Upper lobe of right lung (tissue), 1 donor: ENCODE measurements around the gene GTF2IRD1. TPM values are rescaled to one million over a fixed set of nuclear protein-coding genes. Genes with fewer than 3 reads are reported as not detected.
A peak's percentile ranks its signal among the peaks of the same experiment; 100 is the strongest.

Source experiments
- ATAC-seq: fragments of 200-7000 bp; cut with Tn5 transposase; one replicate; pipeline ENCODE4 v1.9.1; 2020; ENCODE audit warnings: mild to moderate bottlenecking, moderate library complexity
- DNase-seq: peaks from one replicate; pipeline ENCODE4 v3.0.0-alpha.2; 2020
- H3K27ac ChIP-seq: fragments of 200-600 bp; one replicate; pipeline ENCODE4 v1.8.0; 2022
- H3K27me3 ChIP-seq: fragments of 200-600 bp; one replicate; pipeline ENCODE4 v1.8.0; 2022; ENCODE audit warnings: mild to moderate bottlenecking
- H3K36me3 ChIP-seq: fragments of 200-600 bp; one replicate; pipeline ENCODE4 v1.8.0; 2022
- H3K4me1 ChIP-seq: fragments of 200-600 bp; one replicate; pipeline ENCODE4 v1.8.0; 2022
- H3K4me3 ChIP-seq: fragments of 200-600 bp; one replicate; pipeline ENCODE4 v1.8.0; 2022; ENCODE audit warnings: mild to moderate bottlenecking
- H3K9me3 ChIP-seq: fragments of 200-600 bp; one replicate; pipeline ENCODE4 v1.8.0; 2022
- CTCF ChIP-seq: fragments of 200-600 bp; IDR thresholded peaks from one replicate; pipeline ENCODE4 v1.8.0; 2022; ENCODE audit warnings: antibody characterized with exemption
- intact Hi-C: fragments of 100-400 bp; cut with DNase I; formaldehyde crosslinking; loops from one replicate; pipeline ENCODE4 v1.11.0; 2022
- total RNA-seq: library from RNA; stranded (reverse); fragmentation: NEBNext Ultra II Directional; extraction: Animal tissue kit (Norgen Biotek cat#: 25700); gene quantifications from one replicate; pipeline ENCODE4 v1.2.1, GENCODE V29; 2021
- donor health status: DM: no; HTN: yes; CAD: no; lungs with severe emphysema.

GTF2IRD1 gene
- total RNA-seq, 1 donor from 2014 or later = 30.5 TPM

GRCh38 chr7:74615933-74616780 lies 162.5 kb downstream of the GTF2IRD1 start:
- intact Hi-C loops = no loop called here

GRCh38 chr7:74617180-74617744 lies 163.6 kb downstream of the GTF2IRD1 start:
- Histone ChIP-seq H3K36me3 (no peaks in the 10 kb centered on the region), H3K4me3 (no peak overlapping the region), H3K27me3 (no peaks in the 10 kb centered on the region), H3K9me3 (no peaks in the 10 kb centered on the region), H3K27ac (no peak overlapping the region), H3K4me1 (peaks cover 12% of the 10 kb centered on the region)
- TF ChIP-seq CTCF = no peak
- peak; percentile 85 for ATAC-seq
- peak; percentile 68 for DNase-seq
- intact Hi-C loops = no loop called here

More at GRCh38 chr7:74615933-74616780, 162.5 kb downstream of the GTF2IRD1 start:
- no peak overlapping the region for H3K4me3 ChIP-seq
- no peaks in the 10 kb centered on the region for H3K27me3 ChIP-seq
- no peak for TF ChIP-seq CTCF
- ATAC-seq (no peak), DNase-seq (no peak)
- H3K4me1 ChIP-seq = peaks cover 12% of the 10 kb centered on the region
- no peaks in the 10 kb centered on the region for H3K36me3 ChIP-seq
- H3K9me3 ChIP-seq = no peaks in the 10 kb centered on the region
- H3K27ac ChIP-seq = no peak overlapping the region

GRCh38 chr7:74619235-74619860 lies 165.6 kb downstream of the GTF2IRD1 start:
- ATAC-seq = no peak
- H3K27ac ChIP-seq = no peak overlapping the region
- H3K4me3 ChIP-seq = no peak overlapping the region
- intact Hi-C loops = no loop called here
- TF ChIP-seq CTCF = no peak
- DNase-seq = no peak
- peaks cover 12% of the 10 kb centered on the region for H3K4me1 ChIP-seq
- H3K9me3 ChIP-seq = no peaks in the 10 kb centered on the region
- no peaks in the 10 kb centered on the region for H3K36me3 ChIP-seq
- no peaks in the 10 kb centered on the region for H3K27me3 ChIP-seq

- intact Hi-C loops = no loop called here
- DNase-seq = no peak
- H3K36me3 ChIP-seq = no peaks in the 10 kb centered on the region
- H3K4me3 ChIP-seq = no peak overlapping the region
- no peaks in the 10 kb centered on the region for H3K27me3 ChIP-seq
- no peaks in the 10 kb centered on the region for H3K9me3 ChIP-seq
- peaks cover 6% of the 10 kb centered on the region for H3K4me1 ChIP-seq
- TF ChIP-seq CTCF = no peak
- ATAC-seq = no peak
- H3K27ac ChIP-seq = no peak overlapping the region
Observed at GRCh38 chr7:74622228-74622749, 168.6 kb downstream of the GTF2IRD1 start.

DNA sequence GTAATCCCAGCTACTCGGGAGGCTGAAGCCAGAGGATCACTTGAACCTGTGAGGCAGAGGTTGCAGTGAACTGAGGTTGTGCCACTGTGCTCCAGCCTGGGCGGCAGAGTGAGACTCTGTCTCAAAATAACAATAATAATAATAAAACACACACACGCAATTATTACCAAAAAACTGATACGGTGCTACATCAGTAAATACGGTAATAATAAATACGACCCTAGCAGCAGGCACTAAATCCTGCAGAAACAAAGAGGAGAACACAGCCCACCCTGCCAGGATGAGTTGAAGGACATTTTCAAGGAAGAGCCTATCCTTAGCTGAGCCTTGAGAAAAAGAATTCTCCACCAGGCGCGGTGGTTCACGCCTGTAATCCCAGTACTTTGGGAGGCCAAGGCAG lies 169.4 kb downstream of the GTF2IRD1 start:
- no peak overlapping the region for H3K27ac ChIP-seq
- intact Hi-C loops = no loop called here
- H3K27me3 ChIP-seq = no peaks in the 10 kb centered on the region
- no peaks in the 10 kb centered on the region for H3K36me3 ChIP-seq
- ATAC-seq (no peak), DNase-seq (no peak)
- TF ChIP-seq CTCF = no peak
- no peak overlapping the region for H3K4me3 ChIP-seq
- H3K4me1 ChIP-seq = peaks cover 2% of the 10 kb centered on the region
- no peaks in the 10 kb centered on the region for H3K9me3 ChIP-seq
